IPS DF 6.9 (cell line): ENCODE results near the gene UGT1A10.
A peak's percentile ranks its signal among the peaks of the same experiment; 100 is the strongest.
"Not testable (repeated sequence)": the region's sequence is repeated elsewhere in the genome, so short reads cannot be mapped to it uniquely, and the experiment has no call there.

Source experiments
- DNase-seq: peaks from one replicate; pipeline ENCODE4 v3.0.0-alpha.2; 2013; ENCODE audit warnings: low read depth, low spot score
- H3K27ac ChIP-seq: one replicate; pipeline ENCODE4 v1.5.1; 2013; ENCODE audit warnings: low read length, control low read depth
- H3K27me3 ChIP-seq: 2 replicates; pipeline ENCODE4 v1.6.1; 2013; ENCODE audit warnings: mild to moderate bottlenecking, low read length; ENCODE audit not compliant: control insufficient read depth, insufficient read depth
- H3K36me3 ChIP-seq: 2 replicates; pipeline ENCODE4 v1.6.1; 2013; ENCODE audit warnings: low read length; ENCODE audit not compliant: control insufficient read depth, insufficient read depth
- H3K4me1 ChIP-seq: 2 replicates; pipeline ENCODE4 v1.6.1; 2013; ENCODE audit warnings: low read length; ENCODE audit not compliant: control insufficient read depth, insufficient read depth
- H3K4me3 ChIP-seq: 2 replicates; pipeline ENCODE4 v1.5.1; 2013; ENCODE audit warnings: mild to moderate bottlenecking, low read length
- H3K9me3 ChIP-seq: 2 replicates; pipeline ENCODE4 v1.6.1; 2013; ENCODE audit warnings: low read length, inconsistent platforms; ENCODE audit not compliant: control insufficient read depth, insufficient read depth
- WGBS: extraction: QIAGEN DNeasy Blood & Tissue Kit; methylation state at CpG from one replicate; pipeline ENCODE4 v1.1.7; 2013; ENCODE audit warnings: mixed read lengths, missing lambda C conversion rate; ENCODE audit not compliant: insufficient read length, insufficient coverage; 5-methylcytosine and 5-hydroxymethylcytosine counted together

Gene UGT1A10

GRCh38 chr2:233707940-233708644 lies 71.8 kb downstream of the UGT1A10 start:
- no peaks in the 10 kb centered on the region for H3K9me3 ChIP-seq
- WGBS, result no CpG with 5 or more reads among the region's 10 CpGs
- no peaks in the 10 kb centered on the region for H3K36me3 ChIP-seq
- no peak overlapping the region for H3K27ac ChIP-seq
- H3K27me3 ChIP-seq, result no peaks in the 10 kb centered on the region
- no peaks in the 10 kb centered on the region for H3K4me1 ChIP-seq
- DNase-seq, result no peak
- no peak overlapping the region for H3K4me3 ChIP-seq

GRCh38 chr2:233708942-233709341 lies 72.7 kb downstream of the UGT1A10 start:
- Histone ChIP-seq H3K27me3 (no peaks in the 10 kb centered on the region), H3K36me3 (no peaks in the 10 kb centered on the region), H3K4me3 (no peak overlapping the region), H3K27ac (no peak overlapping the region), H3K9me3 (no peaks in the 10 kb centered on the region), H3K4me1 (no peaks in the 10 kb centered on the region)
- no CpG with 5 or more reads among the region's 5 CpGs for whole genome bisulfite sequencing
- DNase-seq, result no peak

GRCh38 chr2:233711312-233712008 lies 75.2 kb downstream of the UGT1A10 start:
- H3K36me3 ChIP-seq, result no peaks in the 10 kb centered on the region
- no peak overlapping the region for H3K4me3 ChIP-seq
- no peak overlapping the region for H3K27ac ChIP-seq
- peak; percentile 43 for DNase-seq
- no CpG with 5 or more reads among the region's 11 CpGs for WGBS
- no peaks in the 10 kb centered on the region for H3K9me3 ChIP-seq
- no peaks in the 10 kb centered on the region for H3K27me3 ChIP-seq
- H3K4me1 ChIP-seq, result no peaks in the 10 kb centered on the region

- DNase-seq, result no peak
- Histone ChIP-seq H3K4me3 (no peak within 1 kb of the TSS), H3K27me3 (no peaks in the 10 kb centered on the region), H3K4me1 (no peaks in the 10 kb centered on the region), H3K27ac (no peak within 1 kb of the TSS), H3K9me3 (no peaks in the 10 kb centered on the region), H3K36me3 (no peaks in the 10 kb centered on the region)
- WGBS, result no CpG with 5 or more reads among the region's 14 CpGs
Measured at GRCh38 chr2:233712611-233713261, 76.5 kb downstream of the UGT1A10 start, which contains the start of gene UGT1A5. UGT1A5 (plus strand) TSS chr2:233712907; CDS start chr2:233712992, 85 bp downstream.

- no CpG with 5 or more reads among the region's 7 CpGs for WGBS
- Histone ChIP-seq H3K27ac (no peak overlapping the region), H3K36me3 (no peaks in the 10 kb centered on the region)
Measured at GRCh38 chr2:233713262-233713615, 77.0 kb downstream of the UGT1A10 start.

GRCh38 chr2:233714121-233714520 lies 77.9 kb downstream of the UGT1A10 start:
- no peaks in the 10 kb centered on the region for H3K9me3 ChIP-seq
- H3K27me3 ChIP-seq, result no peaks in the 10 kb centered on the region
- WGBS, result no CpG with 5 or more reads among the region's 2 CpGs
- no peak for DNase-seq
- H3K4me3 ChIP-seq, result no peak overlapping the region
- H3K36me3 ChIP-seq, result no peaks in the 10 kb centered on the region
- no peaks in the 10 kb centered on the region for H3K4me1 ChIP-seq
- H3K27ac ChIP-seq, result no peak overlapping the region

More at GRCh38 chr2:233713262-233713615, 77.0 kb downstream of the UGT1A10 start:
- no peak for DNase-seq
- Histone ChIP-seq H3K9me3 (no peaks in the 10 kb centered on the region), H3K27me3 (no peaks in the 10 kb centered on the region), H3K4me3 (no peak overlapping the region), H3K4me1 (no peaks in the 10 kb centered on the region)

GRCh38 chr2:233718552-233718951 lies 82.3 kb downstream of the UGT1A10 start, which contains the start of gene UGT1A4:
UGT1A4 (plus strand) TSS chr2:233718736; CDS start chr2:233718821, 85 bp downstream.
- Histone ChIP-seq H3K36me3 (no peaks in the 10 kb centered on the region), H3K9me3 (no peaks in the 10 kb centered on the region), H3K27ac (no peak within 1 kb of the TSS), H3K27me3 (no peaks in the 10 kb centered on the region), H3K4me3 (no peak within 1 kb of the TSS), H3K4me1 (no peaks in the 10 kb centered on the region)
- WGBS, result no CpG with 5 or more reads among the region's 7 CpGs
- DNase-seq, result no peak

GRCh38 chr2:233728723-233729301 lies 92.6 kb downstream of the UGT1A10 start, which contains the start of gene UGT1A3:
UGT1A3 (plus strand) TSS chr2:233729042; CDS start chr2:233729127, 85 bp downstream.
- H3K27me3 ChIP-seq, result no peaks in the 10 kb centered on the region
- WGBS, result no CpG with 5 or more reads among the region's 8 CpGs
- no peaks in the 10 kb centered on the region for H3K9me3 ChIP-seq

GRCh38 chr2:233736868-233737653 lies 100.8 kb downstream of the UGT1A10 start:
- not testable (repeated sequence) for H3K27ac ChIP-seq, H3K4me1 ChIP-seq

More at GRCh38 chr2:233728723-233729301, 92.6 kb downstream of the UGT1A10 start, which contains the start of gene UGT1A3:
- no peak within 1 kb of the TSS for H3K4me3 ChIP-seq
- H3K36me3 ChIP-seq, result no peaks in the 10 kb centered on the region
- no peaks in the 10 kb centered on the region for H3K4me1 ChIP-seq
- no peak for DNase-seq
- H3K27ac ChIP-seq, result no peak within 1 kb of the TSS

More at GRCh38 chr2:233736868-233737653, 100.8 kb downstream of the UGT1A10 start:
- H3K4me3 ChIP-seq, DNase-seq, H3K36me3 ChIP-seq, H3K27me3 ChIP-seq, H3K9me3 ChIP-seq: not testable (repeated sequence)
- WGBS, result no CpG with 5 or more reads among the region's 14 CpGs
